Stomach smooth muscle (tissue), 2 donors: ENCODE results near the gene CEP83.

Experiments used
- H3K27ac ChIP-seq: one replicate; pipeline ENCODE4 v1.7.0; 2013; ENCODE audit warnings: mild to moderate bottlenecking, low read length, inconsistent platforms
- H3K27me3 ChIP-seq, 2 donors: one replicate each; pipeline ENCODE4 v1.7.0; 2013; ENCODE audit warnings: low read length in 2 of 2; ENCODE audit not compliant: insufficient read depth in 2 of 2, control insufficient read depth in 1 of 2
- H3K36me3 ChIP-seq, 2 donors: one replicate each; pipeline ENCODE4 v1.7.0; 2013; ENCODE audit warnings: low read length in 2 of 2; ENCODE audit not compliant: control insufficient read depth in 2 of 2, insufficient read depth in 2 of 2
- H3K4me1 ChIP-seq: one replicate; pipeline ENCODE4 v1.7.0; 2013; ENCODE audit warnings: low read length; ENCODE audit not compliant: control insufficient read depth, insufficient read depth
- H3K4me3 ChIP-seq, 2 donors: one replicate each; pipeline ENCODE4 v1.7.0; 2013; ENCODE audit warnings: low read length in 2 of 2
- H3K9ac ChIP-seq, 2 donors: one replicate each; pipeline ENCODE4 v1.7.0; 2013; ENCODE audit warnings: low read length in 2 of 2, mild to moderate bottlenecking in 1 of 2
- H3K9me3 ChIP-seq, 2 donors: one replicate each; pipeline ENCODE4 v1.7.0; 2013; ENCODE audit warnings: low read length in 2 of 2; ENCODE audit not compliant: control insufficient read depth in 2 of 2
- donor health status: healthy.
- donor health status: Pancreatic carcinoma.

CEP83 gene

GRCh38 chr12:94380507-94380906 is 79.2 kb downstream of the CEP83 start:
- no peaks in the 10 kb centered on the region for H3K9me3 ChIP-seq
- no peak overlapping the region for H3K27ac ChIP-seq
- no peak overlapping the region for H3K9ac ChIP-seq
- H3K27me3 ChIP-seq, result no peaks in the 10 kb centered on the region
- peaks cover 8 to 14% of the 10 kb centered on the region in 2 donors for H3K36me3 ChIP-seq
- H3K4me1 ChIP-seq, result no peaks in the 10 kb centered on the region
- no peak overlapping the region for H3K4me3 ChIP-seq

GRCh38 chr12:94379479-94380113 is 80.1 kb downstream of the CEP83 start:
- no peak overlapping the region for H3K27ac ChIP-seq
- no peaks in the 10 kb centered on the region for H3K4me1 ChIP-seq
- no peaks in the 10 kb centered on the region for H3K27me3 ChIP-seq
- H3K36me3 ChIP-seq, result peaks cover 0 to 7% of the 10 kb centered on the region in 2 donors
- no peak overlapping the region for H3K4me3 ChIP-seq
- H3K9ac ChIP-seq, result no peak overlapping the region
- no peaks in the 10 kb centered on the region for H3K9me3 ChIP-seq

GRCh38 chr12:94377599-94377998 is 82.1 kb downstream of the CEP83 start:
- no peak overlapping the region for H3K4me3 ChIP-seq
- H3K4me1 ChIP-seq, result no peaks in the 10 kb centered on the region
- no peak overlapping the region for H3K27ac ChIP-seq
- H3K27me3 ChIP-seq, result no peaks in the 10 kb centered on the region
- H3K36me3 ChIP-seq, result peaks cover 0 to 7% of the 10 kb centered on the region in 2 donors
- H3K9ac ChIP-seq, result no peak overlapping the region
- H3K9me3 ChIP-seq, result no peaks in the 10 kb centered on the region

GRCh38 chr12:94374124-94374523 is 85.5 kb downstream of the CEP83 start:
- H3K27me3 ChIP-seq, result no peaks in the 10 kb centered on the region
- H3K9ac ChIP-seq, result no peak overlapping the region
- H3K27ac ChIP-seq, result no peak overlapping the region
- peaks cover 0 to 7% of the 10 kb centered on the region in 2 donors for H3K36me3 ChIP-seq
- no peak overlapping the region for H3K4me3 ChIP-seq
- no peaks in the 10 kb centered on the region for H3K9me3 ChIP-seq
- no peaks in the 10 kb centered on the region for H3K4me1 ChIP-seq

- Histone ChIP-seq H3K4me3 (no peak overlapping the region), H3K9ac (no peak overlapping the region), H3K27me3 (no peaks in the 10 kb centered on the region), H3K9me3 (no peaks in the 10 kb centered on the region), H3K27ac (no peak overlapping the region), H3K36me3 (no peaks in the 10 kb centered on the region), H3K4me1 (no peaks in the 10 kb centered on the region)
Measured at GRCh38 chr12:94372461-94372860, 87.2 kb downstream of the CEP83 start.

- H3K36me3 ChIP-seq, result peaks cover 0 to 2% of the 10 kb centered on the region in 2 donors
- H3K9me3 ChIP-seq, result peaks cover 0 to 7% of the 10 kb centered on the region in 2 donors
Measured at GRCh38 chr12:94362653-94363052, 97.0 kb downstream of the CEP83 start.

GRCh38 chr12:94359761-94360160 is 99.9 kb downstream of the CEP83 start:
- Histone ChIP-seq H3K36me3 (peaks cover 0 to 2% of the 10 kb centered on the region in 2 donors), H3K27ac (no peak overlapping the region), H3K27me3 (no peaks in the 10 kb centered on the region), H3K9ac (no peak overlapping the region), H3K4me1 (no peaks in the 10 kb centered on the region), H3K9me3 (peaks cover 0 to 7% of the 10 kb centered on the region in 2 donors), H3K4me3 (no peak overlapping the region)

More at GRCh38 chr12:94362653-94363052, 97.0 kb downstream of the CEP83 start:
- Histone ChIP-seq H3K4me3 (no peak overlapping the region), H3K4me1 (no peaks in the 10 kb centered on the region), H3K27ac (no peak overlapping the region), H3K27me3 (no peaks in the 10 kb centered on the region), H3K9ac (no peak overlapping the region)

GRCh38 chr12:94353130-94353529 is 106.5 kb downstream of the CEP83 start:
- no peak overlapping the region for H3K9ac ChIP-seq
- no peaks in the 10 kb centered on the region for H3K27me3 ChIP-seq
- no peak overlapping the region for H3K27ac ChIP-seq
- no peak overlapping the region for H3K4me3 ChIP-seq
- no peaks in the 10 kb centered on the region for H3K4me1 ChIP-seq
- H3K36me3 ChIP-seq, result peaks cover 2 to 8% of the 10 kb centered on the region in 2 donors
- peaks cover 3 to 9% of the 10 kb centered on the region in 2 donors for H3K9me3 ChIP-seq

- Histone ChIP-seq H3K9ac (no peak overlapping the region), H3K4me3 (no peak overlapping the region), H3K36me3 (no peaks in the 10 kb centered on the region), H3K27ac (no peak overlapping the region), H3K9me3 (no peaks in the 10 kb centered on the region), H3K4me1 (no peaks in the 10 kb centered on the region), H3K27me3 (no peaks in the 10 kb centered on the region)
Measured at GRCh38 chr12:94340573-94340972, 119.1 kb downstream of the CEP83 start.

GRCh38 chr12:94338006-94338794 is 121.5 kb downstream of the CEP83 start:
- Histone ChIP-seq H3K9ac (no peak overlapping the region), H3K4me1 (no peaks in the 10 kb centered on the region), H3K4me3 (no peak overlapping the region), H3K9me3 (no peaks in the 10 kb centered on the region), H3K27me3 (no peaks in the 10 kb centered on the region), H3K36me3 (no peaks in the 10 kb centered on the region), H3K27ac (no peak overlapping the region)
